Esophagus squamous epithelium (tissue), 5 donors: Measurements from ENCODE around the gene COQ2. TPM values are rescaled to one million over a fixed set of nuclear protein-coding genes. Genes with fewer than 3 reads are reported as not detected.

ENCODE experiments used
- DNase-seq: peaks from one replicate; lab custom pipeline; 2025; lab: John Stamatoyannopoulos, UW
- H3K27ac ChIP-seq, 4 donors: fragments of 200-600 bp; sonication (generic); one replicate each; pipeline ENCODE4 v1.5.1; 2016 to 2019; ENCODE audit warnings: mild to moderate bottlenecking in 1 of 4
- H3K27me3 ChIP-seq, 4 donors: fragments of 200-600 bp; sonication (generic); 1 replicate in 3 of 4; 2 replicates in 1 of 4; pipeline versions ENCODE4 v1.5.1 to v1.6.0; 2017 to 2021; ENCODE audit warnings: antibody characterized with exemption in 1 of 4
- H3K36me3 ChIP-seq, 3 donors: fragments of 200-600 bp; sonication (generic); one replicate each; pipeline ENCODE4 v1.5.1; 2016 to 2019
- H3K4me1 ChIP-seq, 3 donors: fragments of 200-600 bp; sonication (generic); one replicate each; pipeline ENCODE4 v1.5.1; 2017 to 2019
- H3K4me3 ChIP-seq, 4 donors: fragments of 200-600 bp; sonication (generic); 1 replicate in 3 of 4; 2 replicates in 1 of 4; pipeline ENCODE4 v1.5.1; 2016 to 2019; ENCODE audit warnings: mild to moderate bottlenecking in 2 of 4, moderate library complexity in 1 of 4
- H3K9me3 ChIP-seq, 3 donors: fragments of 200-600 bp; sonication (generic); one replicate each; pipeline ENCODE4 v1.5.1; 2016 to 2019
- POLR2A ChIP-seq, 4 donors: fragments of 450-650 bp; IDR thresholded peaks; one replicate each; pipeline ENCODE4 v1.6.1; 2017; ENCODE audit warnings: antibody characterized with exemption in 4 of 4, mild to moderate bottlenecking in 4 of 4, moderate library complexity in 3 of 4
- WGBS, 2 donors: methylation state at CpG; one replicate each; pipeline ENCODE4 v1.1.5; 2018; 5-methylcytosine and 5-hydroxymethylcytosine counted together
- intact Hi-C: fragments of 100-400 bp; cut with DNase I; formaldehyde crosslinking; loops from one replicate; pipeline ENCODE4 v1.15.0; 2022
- total RNA-seq, 4 donors: library from RNA; depleted of rRNA; stranded (reverse); fragments of >200 nt; gene quantifications; one replicate each; pipeline ENCODE4 v1.1.0, GENCODE V29; 2016
- TF ChIP-seq, protein P1 (sequence below), 6 experiments: fragments of 450-650 bp in 4 of 6; fragments of 200-600 bp in 2 of 6; sonication (generic) in 2 of 6; IDR thresholded peaks; one replicate each; pipeline ENCODE4 v1.5.1; 2016 to 2019; ENCODE audit warnings: antibody characterized with exemption in 6 of 6, mild to moderate bottlenecking in 4 of 6, moderate library complexity in 4 of 6
- donor health status: DM: yes; HTN: yes; CAD: no.

Gene COQ2
- total RNA-seq, 4 donors from 2014 or later = 10.7 to 17.3 (median 13.9) TPM

GRCh38 chr4:83255584-83255983 is 29.0 kb downstream of the COQ2 start:
- Histone ChIP-seq H3K36me3 (no peaks in the 10 kb centered on the region), H3K4me1 (peaks cover 0 to 60% (median 20%) of the 10 kb centered on the region in 3 donors), H3K27ac (peak overlapping the region in 1 of 4 donors; percentile 74), H3K27me3 (no peaks in the 10 kb centered on the region), H3K9me3 (no peaks in the 10 kb centered on the region), H3K4me3 (no peak overlapping the region)
- TF ChIP-seq POLR2A (IDR thresholded peaks at IDR 0.05) = no peak
- TF ChIP-seq, protein P1, sequence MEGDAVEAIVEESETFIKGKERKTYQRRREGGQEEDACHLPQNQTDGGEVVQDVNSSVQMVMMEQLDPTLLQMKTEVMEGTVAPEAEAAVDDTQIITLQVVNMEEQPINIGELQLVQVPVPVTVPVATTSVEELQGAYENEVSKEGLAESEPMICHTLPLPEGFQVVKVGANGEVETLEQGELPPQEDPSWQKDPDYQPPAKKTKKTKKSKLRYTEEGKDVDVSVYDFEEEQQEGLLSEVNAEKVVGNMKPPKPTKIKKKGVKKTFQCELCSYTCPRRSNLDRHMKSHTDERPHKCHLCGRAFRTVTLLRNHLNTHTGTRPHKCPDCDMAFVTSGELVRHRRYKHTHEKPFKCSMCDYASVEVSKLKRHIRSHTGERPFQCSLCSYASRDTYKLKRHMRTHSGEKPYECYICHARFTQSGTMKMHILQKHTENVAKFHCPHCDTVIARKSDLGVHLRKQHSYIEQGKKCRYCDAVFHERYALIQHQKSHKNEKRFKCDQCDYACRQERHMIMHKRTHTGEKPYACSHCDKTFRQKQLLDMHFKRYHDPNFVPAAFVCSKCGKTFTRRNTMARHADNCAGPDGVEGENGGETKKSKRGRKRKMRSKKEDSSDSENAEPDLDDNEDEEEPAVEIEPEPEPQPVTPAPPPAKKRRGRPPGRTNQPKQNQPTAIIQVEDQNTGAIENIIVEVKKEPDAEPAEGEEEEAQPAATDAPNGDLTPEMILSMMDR (IDR thresholded peaks at IDR 0.05) = no peak
- 47 to 60% methylated on average over 1 of the region's 1 CpG for WGBS, 2 donors
- intact Hi-C loops = no loop called here
- no peak for DNase-seq

GRCh38 chr4:83252782-83253405 is 31.7 kb downstream of the COQ2 start:
- intact Hi-C loops = no loop called here
- Histone ChIP-seq H3K27ac (peak overlapping the region in 2 of 4 donors; percentile 52 to 68), H3K4me1 (peaks cover 3 to 71% (median 22%) of the 10 kb centered on the region in 3 donors), H3K9me3 (no peaks in the 10 kb centered on the region), H3K4me3 (no peak overlapping the region), H3K27me3 (no peaks in the 10 kb centered on the region), H3K36me3 (no peaks in the 10 kb centered on the region)
- 31 to 41% methylated on average over 7 of the region's 7 CpGs for WGBS, 2 donors
- TF ChIP-seq POLR2A (IDR thresholded peaks at IDR 0.05) = no peak
- TF ChIP-seq, protein P1 (IDR thresholded peaks at IDR 0.05) = peak; percentile 51 to 76 (median 64)
- peak; percentile 23 for DNase-seq

GRCh38 chr4:83251447-83251830 is 33.2 kb downstream of the COQ2 start:
- TF ChIP-seq, protein P1 (IDR thresholded peaks at IDR 0.05) = no peak
- TF ChIP-seq POLR2A (IDR thresholded peaks at IDR 0.05) = no peak
- Histone ChIP-seq H3K4me1 (peaks cover 3 to 68% (median 17%) of the 10 kb centered on the region in 3 donors), H3K27me3 (no peaks in the 10 kb centered on the region), H3K36me3 (no peaks in the 10 kb centered on the region), H3K27ac (peak overlapping the region in 3 of 4 donors; percentile 39 to 68 (median 52)), H3K4me3 (no peak overlapping the region), H3K9me3 (no peaks in the 10 kb centered on the region)
- no peak for DNase-seq
- WGBS, 2 donors = 41 to 69% methylated on average over 2 of the region's 2 CpGs
- intact Hi-C loops = no loop called here

GRCh38 chr4:83250687-83251446 is 33.7 kb downstream of the COQ2 start:
- H3K4me3 ChIP-seq = no peak overlapping the region
- intact Hi-C loops = no loop called here
- DNase-seq = no peak
- H3K36me3 ChIP-seq = no peaks in the 10 kb centered on the region
- no peaks in the 10 kb centered on the region for H3K9me3 ChIP-seq
- no peaks in the 10 kb centered on the region for H3K27me3 ChIP-seq
- TF ChIP-seq POLR2A (IDR thresholded peaks at IDR 0.05) = no peak
- TF ChIP-seq, protein P1 (IDR thresholded peaks at IDR 0.05) = no peak
- 63 to 94% methylated on average over 7 of the region's 7 CpGs for WGBS, 2 donors
- H3K27ac ChIP-seq = peak overlapping the region in 3 of 4 donors; percentile 39 to 68 (median 52)
- H3K4me1 ChIP-seq = peaks cover 3 to 62% (median 11%) of the 10 kb centered on the region in 3 donors

- Histone ChIP-seq H3K27me3 (no peaks in the 10 kb centered on the region), H3K4me1 (peaks cover 3 to 54% (median 5%) of the 10 kb centered on the region in 3 donors), H3K36me3 (no peaks in the 10 kb centered on the region), H3K27ac (peak overlapping the region in 3 of 4 donors; percentile 37 to 83 (median 61)), H3K4me3 (no peak overlapping the region), H3K9me3 (no peaks in the 10 kb centered on the region)
- TF ChIP-seq, protein P1 (IDR thresholded peaks at IDR 0.05) = no peak
- TF ChIP-seq POLR2A (IDR thresholded peaks at IDR 0.05) = no peak
- no peak for DNase-seq
- intact Hi-C loops = no loop called here
- 62 to 77% methylated on average over 3 to 5 of the region's 5 CpGs for WGBS, 2 donors
Observed at GRCh38 chr4:83248486-83248885, 36.1 kb downstream of the COQ2 start.
